GM12878 (cell line): Measurements from ENCODE around the gene TMEM82.

Experiments
- CHD2 ChIP-seq: IDR thresholded peaks from 2 replicates; pipeline ENCODE4 v1.6.1; 2011; ENCODE audit warnings: low read depth, low read length, improper control_type of control experiment, borderline replicate concordance
- MEF2B ChIP-seq: fragments of 450-650 bp; IDR thresholded peaks from 2 replicates; pipeline ENCODE4 v1.6.1; 2018; ENCODE audit warnings: mild to moderate bottlenecking, moderate library complexity; ENCODE audit not compliant: partially characterized antibody, poor library complexity, severe bottlenecking

- TF ChIP-seq MEF2B = no peak
- TF ChIP-seq CHD2 = no peak
These were observed 26.1 kb downstream of the TMEM82 start for GRCh38 chr1:15768388-15768787.
